Epidermal melanocyte (primary cell): ENCODE data around the gene MYL7.
"Not testable (repeated sequence)": the region's sequence is repeated elsewhere in the genome, so short reads cannot be mapped to it uniquely, and the experiment has no call there.

ENCODE experiments used
- DNase-seq: peaks from one replicate; pipeline ENCODE4 v3.0.0; 2011; ENCODE audit warnings: low spot score; ENCODE audit not compliant: insufficient read length

Gene MYL7

GRCh38 chr7:44172352-44172751, 31.2 kb upstream of the MYL7 start:
- DNase-seq, result no peak

- not testable (repeated sequence) for DNase-seq
Measured at GRCh38 chr7:44171901-44172300, 30.8 kb upstream of the MYL7 start.

GRCh38 chr7:44167920-44168319, 26.8 kb upstream of the MYL7 start:
- no peak for DNase-seq

GRCh38 chr7:44163591-44163990, 22.5 kb upstream of the MYL7 start:
- DNase-seq, result peak; percentile 87

- DNase-seq, result no peak
Measured at GRCh38 chr7:44162785-44163395, 21.8 kb upstream of the MYL7 start.

GRCh38 chr7:44162179-44162578, 21.0 kb upstream of the MYL7 start:
- DNase-seq, result no peak

- no peak for DNase-seq
Measured at GRCh38 chr7:44161371-44161770, 20.2 kb upstream of the MYL7 start.

- no peak for DNase-seq
Measured at GRCh38 chr7:44159824-44160630, 18.9 kb upstream of the MYL7 start.

GRCh38 chr7:44158873-44159631, 17.9 kb upstream of the MYL7 start:
- DNase-seq, result no peak

- no peak for DNase-seq
Measured at GRCh38 chr7:44158096-44158872, 17.2 kb upstream of the MYL7 start.

- DNase-seq, result no peak
Measured at GRCh38 chr7:44157116-44158080, 16.3 kb upstream of the MYL7 start.

- no peak for DNase-seq
Measured at GRCh38 chr7:44156453-44157010, 15.4 kb upstream of the MYL7 start.

- no peak for DNase-seq
Measured at GRCh38 chr7:44155191-44156185, 14.4 kb upstream of the MYL7 start.

- DNase-seq, result no peak
Measured at GRCh38 chr7:44154703-44155102, 13.6 kb upstream of the MYL7 start.

- no peak for DNase-seq
Measured at GRCh38 chr7:44153948-44154335, 12.8 kb upstream of the MYL7 start.

- no peak for DNase-seq
Measured at GRCh38 chr7:44152971-44153947, 12.1 kb upstream of the MYL7 start.

GRCh38 chr7:44151956-44152355, 10.8 kb upstream of the MYL7 start:
- no peak for DNase-seq
